HG03280 (cell line): ENCODE data around the gene CNPY4.

Experiments used
- ATAC-seq: cut with Tn5 transposase; IDR thresholded peaks from one replicate; pipeline ENCODE4 v1.9.1; 2021; ENCODE audit warnings: mild to moderate bottlenecking, moderate library complexity; ENCODE audit not compliant: unreplicated experiment

CNPY4 gene

DNA sequence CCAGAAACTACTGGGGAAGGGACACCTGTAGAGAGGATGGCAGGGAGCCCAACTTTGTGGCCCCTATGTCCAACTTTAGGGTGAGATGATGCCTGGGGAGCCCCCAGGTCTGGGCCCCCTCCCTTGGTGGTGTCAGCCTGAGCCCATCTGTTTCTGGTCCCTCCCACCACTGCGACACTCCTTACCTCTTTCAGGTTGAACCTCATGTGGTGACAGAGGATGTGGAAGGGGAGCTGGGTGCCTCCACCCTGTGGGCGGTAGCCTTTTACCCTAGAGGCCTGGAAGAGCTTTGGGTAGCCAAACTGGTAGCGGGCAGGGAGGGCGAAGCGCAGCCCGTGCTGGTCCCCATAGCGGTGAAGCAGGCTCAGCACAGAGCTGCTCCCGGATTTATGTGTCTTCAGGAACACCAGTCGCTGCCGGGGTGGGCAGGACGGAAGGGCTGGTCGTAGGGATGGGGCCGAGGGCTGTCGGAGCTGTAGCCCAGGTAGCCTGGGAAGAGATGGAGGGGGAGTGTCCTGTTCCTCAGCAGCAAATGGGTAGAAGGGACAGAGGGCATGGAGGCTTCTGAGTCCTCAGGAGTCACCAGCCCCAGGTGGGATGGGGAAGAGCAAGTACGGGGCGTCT, 47.0 kb downstream of the CNPY4 start:
- ATAC-seq: no peak

DNA sequence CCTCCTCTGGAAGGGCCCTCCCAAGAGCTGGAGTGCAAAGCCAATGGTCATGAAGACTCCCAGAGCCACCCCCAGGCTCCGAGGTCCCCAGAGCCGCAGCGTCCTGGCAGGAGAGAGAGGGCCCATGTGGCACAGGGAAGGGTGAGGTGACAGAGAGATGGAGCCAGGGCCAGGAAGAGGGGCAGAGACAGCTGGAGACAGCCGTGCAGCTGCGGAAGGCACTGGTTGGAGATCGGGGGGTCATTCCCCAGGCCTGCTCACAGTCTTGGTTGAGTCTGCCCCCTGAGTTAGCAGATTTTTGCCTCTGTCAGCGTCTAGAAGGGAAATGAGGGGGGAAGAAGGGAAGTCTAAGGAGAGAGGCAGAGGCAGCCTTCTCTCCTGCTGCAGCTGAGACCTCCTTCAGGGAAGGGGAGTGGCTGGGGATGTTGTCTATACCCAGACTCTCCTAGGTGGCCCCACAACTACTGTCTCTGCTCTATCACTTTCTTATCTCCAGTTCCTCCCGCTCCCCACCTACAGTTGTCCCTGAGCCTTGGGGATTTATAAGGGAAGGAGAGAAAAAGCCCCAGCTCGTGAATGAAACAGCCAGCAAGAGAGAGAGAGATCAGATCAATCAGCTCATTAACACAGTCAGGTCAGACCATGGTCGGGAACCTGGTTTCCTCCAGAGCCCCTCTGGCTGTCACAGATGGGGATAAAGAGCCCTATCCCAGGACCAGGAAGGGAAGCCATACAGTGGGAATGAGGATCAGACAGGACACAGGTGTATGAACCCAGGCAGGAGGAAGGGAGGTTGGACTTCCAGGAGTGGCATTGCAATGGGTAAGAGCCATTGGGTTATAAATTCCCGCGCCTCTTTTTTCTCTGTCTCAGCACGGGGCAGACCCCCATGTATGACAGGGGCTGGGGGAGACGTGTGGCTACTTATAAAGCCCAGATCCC, 47.8 kb downstream of the CNPY4 start:
- no peak for ATAC-seq

DNA sequence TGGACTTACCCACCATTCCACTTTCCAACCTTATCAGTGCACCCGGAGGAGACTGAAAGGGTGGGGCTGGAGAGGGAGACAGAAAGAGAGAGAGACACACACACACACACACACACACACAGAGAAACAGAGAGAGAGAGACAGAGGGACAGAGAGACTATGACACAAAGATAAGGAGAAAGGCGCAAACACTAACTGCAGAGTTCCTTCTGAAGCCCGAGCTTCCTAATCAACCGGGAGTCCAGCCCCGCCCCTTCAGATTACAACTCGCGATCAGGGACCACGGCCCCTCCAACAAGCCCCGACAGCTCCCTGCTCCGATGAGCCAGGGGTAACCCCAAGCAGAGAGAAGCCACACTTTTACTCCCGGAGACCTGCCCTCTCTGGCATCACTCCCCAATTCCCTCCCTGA, 48.5 kb downstream of the CNPY4 start:
- ATAC-seq: no peak

DNA sequence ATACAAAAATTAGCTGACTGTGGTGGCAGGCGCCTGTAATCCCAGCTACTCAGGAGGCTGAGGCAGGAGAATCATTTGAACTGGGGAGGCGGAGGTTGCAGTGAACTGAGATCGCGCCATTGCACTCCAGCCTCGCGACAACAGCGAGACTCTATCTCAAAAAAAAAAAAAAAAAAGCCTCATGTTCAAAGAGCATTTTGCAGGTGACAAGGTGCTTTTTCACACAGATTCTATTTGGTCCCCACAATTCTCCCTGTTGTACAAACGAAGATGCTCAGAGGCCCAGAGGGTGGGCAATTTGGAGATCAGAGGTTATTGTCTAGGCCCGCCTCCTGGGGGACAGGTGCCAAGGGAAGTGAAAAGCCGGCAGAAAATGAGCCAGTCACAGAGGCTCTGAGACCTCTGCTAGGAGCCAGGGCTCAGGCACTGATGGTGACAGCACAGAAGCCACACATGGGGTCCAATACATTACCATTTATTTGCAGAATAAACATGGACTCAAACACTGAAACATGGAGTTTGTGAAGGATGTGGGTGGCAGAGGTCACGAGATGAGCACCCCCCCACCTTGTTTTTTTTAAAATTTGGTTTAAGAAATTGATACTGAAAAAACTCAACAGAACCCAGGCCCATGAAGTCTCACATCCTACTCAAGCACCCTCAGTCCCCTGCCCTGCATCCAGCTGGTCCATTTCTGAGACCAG, 49.9 kb downstream of the CNPY4 start:
- no peak for ATAC-seq

DNA sequence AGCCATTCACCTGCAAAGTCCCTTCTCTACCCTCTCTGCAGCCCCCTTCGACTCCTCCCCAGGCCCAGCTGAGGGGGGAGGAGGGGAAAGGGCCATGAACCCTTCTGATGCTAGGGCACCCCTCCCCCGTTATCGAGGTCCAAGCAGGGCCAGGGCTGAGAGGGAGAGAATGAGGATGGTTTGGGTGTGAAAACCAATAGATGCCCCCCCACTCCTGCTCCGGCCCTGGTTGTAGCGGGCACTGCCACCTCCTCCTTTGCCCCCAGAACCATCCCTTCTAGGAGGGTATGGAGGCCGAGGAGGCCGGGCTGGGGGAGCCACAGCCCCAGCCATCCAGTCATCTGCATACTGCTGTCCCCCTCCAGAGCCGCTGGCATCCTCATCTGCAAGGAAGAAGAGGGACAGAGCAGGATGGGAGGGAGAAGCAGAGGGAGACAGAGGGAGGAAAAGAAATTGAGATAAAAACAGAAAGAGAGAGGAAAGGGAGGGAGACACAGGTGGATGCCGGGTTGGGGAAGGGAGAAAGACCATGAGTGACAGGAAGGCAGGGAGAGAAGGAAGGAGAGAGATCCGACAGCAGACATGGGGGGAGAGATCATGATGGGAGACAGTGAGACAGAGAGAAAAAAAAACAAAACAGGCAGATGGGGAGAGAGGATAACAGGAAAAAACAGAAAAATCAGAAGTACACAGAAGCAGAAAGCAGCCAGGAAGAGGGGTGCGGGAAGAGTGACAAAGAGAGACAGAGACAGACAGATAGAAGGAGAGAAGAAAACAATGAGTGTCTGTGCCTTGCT, 50.9 kb downstream of the CNPY4 start:
- ATAC-seq: no peak

DNA sequence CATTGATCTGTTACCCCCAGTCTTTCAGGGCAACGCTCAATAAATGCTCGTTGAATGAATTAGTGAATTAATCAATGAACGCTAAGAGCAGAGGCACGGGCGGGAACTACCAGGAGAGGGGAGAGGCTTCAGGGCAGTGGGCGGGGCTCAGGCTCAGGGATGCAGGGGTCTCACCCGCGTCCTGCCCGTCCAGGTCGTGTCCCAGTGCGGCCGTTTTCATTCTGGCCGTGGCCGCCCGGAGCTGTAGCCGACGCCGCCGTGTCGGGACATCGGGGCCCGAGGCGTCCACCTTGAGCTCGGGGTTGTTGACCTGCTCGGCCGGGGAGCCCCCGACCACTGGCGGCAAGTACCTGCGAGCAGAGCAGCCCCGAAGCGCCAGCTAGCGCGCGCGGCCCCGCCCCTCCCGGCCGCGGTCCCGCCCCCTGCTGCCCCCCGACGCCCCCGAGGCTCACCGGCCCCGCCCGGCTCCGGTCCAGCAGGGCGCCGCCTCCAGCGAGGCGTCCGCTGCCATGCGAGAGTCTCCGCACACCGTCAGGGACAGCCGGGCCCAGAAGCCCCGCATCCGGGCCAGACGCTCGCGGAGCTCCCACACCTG, 51.8 kb downstream of the CNPY4 start:
- ATAC-seq: no peak

DNA sequence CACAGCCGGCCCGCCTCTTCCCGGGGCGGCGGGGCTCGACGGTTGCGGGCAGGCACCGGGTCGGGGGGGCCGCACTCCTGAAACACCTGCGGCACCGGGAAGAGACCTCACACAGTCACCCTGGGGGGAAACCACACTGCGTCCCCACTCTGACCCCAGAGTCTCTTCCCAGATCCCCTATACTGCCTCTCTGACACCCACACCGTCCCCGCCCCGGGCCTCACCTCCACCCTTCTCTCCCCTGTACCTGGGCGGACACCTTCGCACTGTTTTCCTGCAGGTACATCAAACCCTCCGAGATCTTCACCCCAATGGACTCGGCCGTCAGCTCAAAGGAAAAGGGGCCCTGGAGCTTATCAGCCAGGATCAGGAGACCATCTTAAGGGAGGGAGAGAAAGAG, 52.4 kb downstream of the CNPY4 start:
- ATAC-seq: no peak

DNA sequence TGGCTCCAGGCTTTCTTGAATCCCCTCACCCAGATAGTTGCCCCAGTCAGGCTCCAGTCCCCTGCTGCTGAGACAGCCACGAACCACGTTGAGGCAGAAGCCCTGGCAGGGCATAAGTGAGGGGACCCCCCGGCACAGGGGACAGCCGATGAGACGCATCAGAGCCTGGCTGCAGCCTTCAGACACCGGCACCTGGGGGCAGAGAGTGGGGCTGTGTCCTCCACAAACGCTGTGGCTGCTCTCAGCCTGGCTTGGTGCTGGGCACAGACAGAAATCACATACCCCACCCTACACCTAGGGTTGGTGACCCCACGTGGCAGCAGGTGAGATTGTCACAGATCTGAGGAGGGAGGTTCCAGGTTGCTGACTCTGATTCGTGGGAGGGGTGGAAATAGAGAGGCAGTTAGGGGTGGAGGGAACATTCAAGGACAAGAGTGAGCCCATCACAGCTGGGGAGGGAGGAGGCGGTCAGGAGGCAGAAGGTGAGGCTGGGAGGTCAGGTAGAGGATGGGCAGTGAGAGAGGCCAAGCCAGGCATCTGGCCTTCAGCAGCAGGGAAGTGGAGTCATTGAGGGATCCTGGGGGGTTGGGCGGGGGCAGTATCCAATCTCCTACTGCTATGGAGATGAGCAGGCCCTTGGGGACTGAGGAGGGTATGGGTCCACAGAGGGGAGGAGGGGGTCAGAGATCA, 54.5 kb downstream of the CNPY4 start:
- no peak for ATAC-seq

DNA sequence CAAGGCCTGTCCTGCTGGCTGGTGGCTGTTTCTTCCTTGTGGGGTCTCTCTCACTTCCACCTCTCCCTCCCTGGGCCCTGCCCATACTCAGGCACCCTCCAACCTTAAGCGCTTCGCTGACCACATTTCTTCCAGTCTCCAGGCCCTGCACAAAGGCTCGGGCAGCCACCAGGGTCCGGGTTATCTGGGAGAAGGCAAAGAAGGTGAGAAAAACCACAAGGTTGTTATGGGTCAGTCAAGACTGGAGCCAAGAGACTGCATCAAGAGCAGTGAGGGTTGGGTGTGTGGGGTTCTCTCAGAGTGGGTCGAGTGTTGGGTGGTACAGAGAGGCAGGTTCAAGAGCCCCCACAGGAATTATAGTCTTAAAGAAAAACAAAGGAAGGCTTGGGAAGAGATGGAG, 55.1 kb downstream of the CNPY4 start:
- ATAC-seq: no peak
